GM18526 (cell line): ENCODE data around the gene MBD3L1.
A peak's percentile ranks its signal among the peaks of the same experiment; 100 is the strongest.

ENCODE experiments used
- POLR2A ChIP-seq: IDR thresholded peaks from 3 replicates; pipeline ENCODE4 v1.6.1; 2011; ENCODE audit not compliant: insufficient read length; ENCODE audit errors: extremely low read depth

The MBD3L1 gene

DNA sequence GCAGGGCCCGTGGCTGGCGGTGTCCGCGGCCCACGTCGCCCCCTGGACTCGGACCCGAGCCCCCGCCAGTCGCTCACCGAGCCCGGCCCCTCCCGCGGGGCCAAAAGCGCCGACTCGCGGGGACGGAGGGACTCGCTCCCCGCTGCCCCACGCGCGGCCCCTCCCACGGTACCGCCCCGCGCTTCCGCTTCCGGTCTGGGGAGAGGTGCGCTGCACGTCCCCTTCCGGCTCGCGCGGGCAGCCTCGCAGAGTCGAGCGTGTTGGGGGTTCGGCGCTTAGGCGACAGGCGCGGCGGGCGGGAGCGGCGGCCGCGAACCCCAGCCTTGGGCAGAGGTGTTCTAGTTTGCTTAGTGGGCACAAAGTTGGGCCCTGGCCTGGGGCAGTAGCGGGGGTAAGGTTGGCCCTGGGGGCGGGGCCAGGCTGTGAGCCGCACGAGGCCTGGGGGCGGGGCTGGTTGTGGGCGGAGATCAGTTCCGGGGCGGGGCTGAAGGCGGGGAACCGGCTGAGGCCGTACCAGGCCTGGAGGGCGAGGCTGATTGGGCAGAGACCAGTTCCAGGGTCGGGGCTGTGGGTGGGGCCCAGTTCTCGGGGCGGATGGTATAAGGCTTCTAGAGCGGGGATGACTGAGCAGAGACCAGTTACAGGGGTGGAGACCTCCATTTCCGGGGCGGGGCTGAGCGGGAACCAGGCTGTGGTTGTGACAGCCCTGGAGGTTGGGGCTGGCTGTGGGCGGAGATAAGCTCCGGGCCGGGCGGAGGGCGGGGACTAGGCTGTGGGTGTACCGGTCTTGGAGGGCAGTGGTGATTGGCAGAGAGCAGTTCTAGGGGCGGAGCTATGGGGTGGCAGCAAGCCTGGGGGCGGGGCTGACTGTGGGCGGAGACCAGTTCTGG is at the start of gene MBD3L1, which contains the start of gene ZNF558:
Gene MBD3L1, plus strand, starts transcription at position 246 of the 890 bp plus-strand sequence. CDS start 10,302 bp downstream, outside the sequence.
Gene ZNF558, minus strand, starts transcription at position 173 of the 890 bp plus-strand sequence. CDS start 9,645 bp downstream, outside the sequence.
- TF ChIP-seq POLR2A: peak; percentile 92

DNA sequence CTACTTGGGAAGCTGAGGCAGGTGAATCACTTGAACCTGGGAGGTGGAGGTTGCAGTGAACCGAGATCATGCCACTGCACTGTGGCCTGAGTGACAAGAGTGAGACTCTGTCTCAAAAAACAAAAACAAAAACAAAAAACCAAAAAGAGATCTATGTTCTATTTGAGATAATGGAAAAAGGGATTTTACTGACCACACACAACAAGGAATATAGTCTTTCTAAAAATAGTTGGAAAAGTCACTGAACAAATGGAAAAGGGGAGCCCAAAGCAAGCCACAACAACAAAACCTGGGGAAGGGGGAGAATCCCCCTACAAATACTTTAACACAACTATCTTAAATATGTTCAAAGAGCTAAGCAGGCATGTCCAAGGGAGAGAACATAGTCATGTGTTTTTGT is 37.4 kb upstream of the MBD3L1 start:
- TF ChIP-seq POLR2A: no peak

DNA sequence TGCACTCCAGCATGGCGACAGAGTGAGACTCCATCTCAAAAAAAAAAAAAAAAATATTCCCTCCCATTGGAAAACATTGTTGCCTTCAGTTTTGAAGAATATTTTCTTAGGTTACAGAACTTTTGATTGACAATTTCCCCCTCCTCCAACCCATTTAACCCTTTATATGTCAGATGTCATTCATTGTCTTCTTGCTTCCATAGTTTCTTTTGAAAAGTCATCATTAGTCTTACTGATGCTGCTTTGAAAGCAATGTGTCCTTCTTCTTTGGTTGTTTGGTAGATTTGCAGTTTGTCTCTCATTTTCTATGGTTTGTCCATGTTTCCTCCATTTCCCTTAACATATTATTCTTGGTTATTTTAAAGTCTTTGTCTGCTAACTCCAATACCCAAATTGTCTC is 25.5 kb upstream of the MBD3L1 start:
- no peak for TF ChIP-seq POLR2A

DNA sequence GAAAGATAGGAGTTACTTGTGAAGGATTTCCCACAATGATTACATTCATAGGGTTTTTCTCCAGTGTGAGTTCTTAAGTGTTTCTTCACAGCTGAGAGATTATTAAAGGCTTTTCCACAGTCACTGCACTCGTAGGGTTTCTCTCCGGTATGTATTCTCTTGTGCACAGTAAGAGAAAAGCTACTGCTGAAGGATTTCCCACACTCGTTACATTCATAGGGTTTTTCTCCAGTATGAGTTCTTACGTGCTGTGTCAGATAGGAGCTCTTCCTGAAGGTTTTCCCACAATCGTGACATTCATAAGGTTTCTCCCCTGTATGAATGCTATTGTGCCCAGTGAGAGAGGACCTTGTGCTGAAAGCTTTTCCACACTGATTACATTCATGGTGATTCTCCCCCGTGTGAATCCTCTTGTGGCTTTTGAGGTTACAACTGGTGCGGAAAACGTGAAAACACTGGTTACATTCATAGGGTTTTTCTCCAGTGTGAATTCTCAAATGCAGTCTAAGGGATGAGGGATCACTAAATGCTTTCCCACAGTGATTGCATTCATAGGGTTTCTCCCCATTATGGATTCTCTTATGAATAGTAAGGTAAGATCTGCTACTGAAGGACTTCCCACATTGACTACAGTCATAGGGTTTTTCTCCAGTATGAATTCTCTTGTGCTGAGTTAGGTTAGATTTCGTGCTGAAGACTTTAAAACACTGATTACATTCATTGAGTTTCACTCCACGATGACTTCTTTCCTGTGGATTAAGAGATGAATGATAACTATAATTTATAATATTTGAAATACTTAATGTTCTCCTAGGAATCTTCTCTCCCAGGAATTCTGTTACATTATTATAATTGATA is 20.6 kb upstream of the MBD3L1 start:
- TF ChIP-seq POLR2A: no peak

DNA sequence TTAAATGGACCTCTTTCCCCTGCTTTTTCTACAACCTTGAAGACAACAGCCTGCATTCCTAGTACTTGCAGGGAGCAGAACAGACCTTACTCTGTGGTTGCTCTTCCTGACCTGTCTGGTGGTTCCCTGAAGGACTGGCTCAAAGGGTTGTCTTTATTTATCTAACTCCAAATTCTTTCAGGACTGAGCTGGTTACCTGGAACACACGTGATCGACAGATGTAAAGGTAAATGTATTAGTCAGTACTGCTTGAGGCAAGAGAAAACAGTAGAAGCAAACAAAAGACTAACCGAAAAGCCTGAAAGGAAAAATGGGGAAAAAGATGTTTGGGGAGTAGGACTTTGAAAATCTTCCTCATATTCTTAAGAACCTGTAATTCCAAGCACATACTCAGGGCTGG is 18.0 kb upstream of the MBD3L1 start:
- no peak for TF ChIP-seq POLR2A

DNA sequence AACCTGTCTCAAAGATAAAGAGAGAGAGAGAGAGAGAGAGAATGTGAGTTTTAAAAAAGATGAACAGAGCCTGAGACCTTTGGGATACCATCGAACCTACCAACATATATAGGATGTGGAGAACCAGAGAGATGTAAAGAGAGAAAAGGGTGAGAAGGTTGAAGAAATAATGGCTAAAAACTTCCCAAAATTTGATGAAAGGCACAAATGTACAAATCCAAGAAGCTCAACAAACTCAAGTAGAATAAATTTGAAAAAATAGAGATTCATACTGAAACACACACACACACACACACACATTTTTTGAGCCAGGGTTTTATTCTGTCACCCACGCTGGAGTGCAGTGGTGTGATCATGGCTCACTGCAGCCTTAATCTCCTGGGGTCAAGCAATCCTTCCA is 16.4 kb upstream of the MBD3L1 start:
- no peak for TF ChIP-seq POLR2A

DNA sequence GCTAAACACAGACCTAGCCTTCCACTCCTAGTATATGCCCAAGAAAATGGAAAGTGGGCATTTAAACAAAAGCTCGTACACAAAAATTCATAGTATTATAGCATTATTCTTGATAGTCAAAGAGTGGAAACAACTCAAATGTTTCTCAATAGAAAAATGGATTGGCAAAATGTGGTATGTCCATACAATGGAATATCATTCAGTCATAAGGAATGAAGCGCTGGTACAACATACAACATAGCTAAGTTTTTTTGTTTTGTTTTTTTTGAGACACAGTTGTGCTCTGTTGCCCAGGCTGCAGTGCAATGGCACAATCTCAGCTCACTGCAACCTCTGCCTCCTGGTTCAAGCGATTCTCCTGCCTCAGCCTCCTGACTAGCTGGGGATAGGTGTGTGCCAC is 11.9 kb upstream of the MBD3L1 start:
- TF ChIP-seq POLR2A: no peak

DNA sequence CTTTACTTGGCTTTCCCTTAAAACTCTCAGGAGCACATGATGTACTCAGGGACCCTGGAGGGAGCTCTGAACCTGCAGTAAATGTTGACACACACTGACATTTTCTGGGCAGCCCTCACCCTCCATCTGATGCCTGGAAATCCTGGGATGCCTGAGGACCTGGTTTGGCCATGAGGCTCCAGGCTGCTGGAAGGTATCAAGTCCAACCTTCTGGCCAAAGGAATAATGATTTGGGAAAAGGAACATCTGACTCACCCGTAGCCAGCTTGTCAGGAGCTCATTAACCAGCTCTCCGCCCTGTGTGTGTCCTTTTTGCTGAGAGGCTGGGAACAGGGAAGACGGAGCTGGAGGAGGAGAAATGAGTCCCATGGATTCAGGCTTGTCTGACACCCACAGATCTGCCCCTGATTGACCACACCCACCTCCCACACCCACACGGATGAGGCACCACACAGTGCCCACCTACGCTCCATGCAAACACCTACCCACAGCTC is 10.4 kb upstream of the MBD3L1 start:
- TF ChIP-seq POLR2A: no peak

DNA sequence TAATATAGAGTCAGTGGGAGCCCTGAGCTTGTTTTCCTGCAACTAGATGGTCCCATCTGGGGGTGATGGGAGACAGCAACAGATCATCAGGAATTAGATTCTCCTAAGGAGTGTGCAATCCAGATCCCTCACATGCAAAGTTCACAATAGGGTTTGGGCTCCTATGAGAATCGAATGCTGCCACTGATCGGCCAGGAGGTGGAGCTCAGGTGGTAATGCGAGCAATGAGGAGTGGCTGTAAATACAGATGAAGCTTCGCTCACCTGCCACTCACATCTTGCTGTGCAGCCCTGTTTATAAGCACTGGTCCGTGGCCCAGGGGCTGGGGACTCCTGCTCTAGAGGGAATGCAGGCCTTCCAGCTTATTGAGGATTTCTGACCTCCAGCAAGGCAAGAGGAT is 5.8 kb upstream of the MBD3L1 start:
- TF ChIP-seq POLR2A: no peak

DNA sequence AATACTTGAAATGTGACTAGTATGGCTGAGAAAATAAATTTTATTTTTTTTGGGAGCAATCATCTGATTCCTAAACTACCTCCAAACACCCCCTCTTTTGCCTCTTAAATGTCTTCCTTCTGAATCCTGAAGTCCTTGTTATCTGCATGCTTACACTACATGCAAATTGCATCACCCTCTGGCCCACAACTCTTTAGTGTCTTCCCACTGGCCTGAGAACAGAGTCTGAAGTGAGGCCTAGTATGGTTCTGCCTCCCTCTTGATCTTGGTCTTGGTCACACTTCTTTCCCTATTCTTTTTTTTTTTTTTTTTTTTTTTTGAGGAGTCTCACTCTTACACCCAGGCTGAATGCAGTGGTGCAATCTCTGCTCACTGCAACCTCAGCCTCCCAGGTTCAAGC is 4.9 kb upstream of the MBD3L1 start:
- no peak for TF ChIP-seq POLR2A

DNA sequence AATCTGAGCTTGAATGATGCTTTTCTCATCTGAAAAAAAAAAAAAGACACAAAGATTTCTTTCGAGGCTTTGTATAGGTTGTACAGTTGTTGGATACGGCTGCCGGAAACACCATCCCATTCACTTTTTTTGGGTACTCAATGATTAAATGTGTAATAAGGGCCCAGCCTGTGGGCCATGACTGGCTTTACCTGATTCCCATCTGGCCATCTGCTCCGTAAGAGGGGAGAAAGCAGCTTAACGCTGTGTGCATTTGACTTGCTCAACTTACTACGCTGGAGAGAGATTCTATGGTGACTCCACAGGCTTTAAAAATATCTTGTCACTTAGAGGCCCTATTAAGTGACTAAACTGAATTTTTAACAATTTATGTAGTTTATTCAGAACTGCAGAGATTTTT is 804 bp upstream of the MBD3L1 start:
- TF ChIP-seq POLR2A: no peak

DNA sequence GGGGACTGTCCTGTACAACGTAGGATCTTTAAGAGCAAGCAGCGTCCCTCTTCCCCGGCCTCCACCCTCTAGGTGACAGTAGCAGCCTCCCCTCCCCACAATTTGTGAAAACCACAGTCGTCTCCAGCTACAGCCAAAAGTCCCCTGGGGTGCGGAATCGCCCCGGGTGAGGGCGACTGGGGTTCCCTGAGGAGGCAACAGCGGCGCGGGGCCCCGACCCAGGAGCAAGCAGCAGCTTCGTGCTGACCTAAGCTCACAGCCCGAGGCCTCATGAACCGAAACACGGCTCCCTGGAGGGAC is 395 bp upstream of the MBD3L1 start:
- no peak for TF ChIP-seq POLR2A

DNA sequence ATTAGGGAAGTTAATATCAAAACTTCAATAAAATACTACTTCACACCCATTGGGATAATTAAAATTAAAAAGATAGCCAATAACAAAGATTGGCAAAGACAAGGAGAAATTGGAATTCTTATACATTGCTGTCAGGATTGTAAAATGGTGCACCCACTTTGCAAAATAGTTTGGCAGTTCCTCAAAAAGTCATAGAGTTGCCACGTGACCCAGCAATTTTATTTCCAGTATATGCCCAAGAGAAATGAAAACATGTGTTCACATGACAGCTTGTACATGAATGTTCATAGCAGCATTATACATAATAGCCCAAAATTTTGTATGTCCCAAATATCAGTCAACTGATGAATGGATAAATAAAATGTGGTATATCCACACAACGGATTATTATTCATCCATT is 3.3 kb downstream of the MBD3L1 start:
- no peak for TF ChIP-seq POLR2A

DNA sequence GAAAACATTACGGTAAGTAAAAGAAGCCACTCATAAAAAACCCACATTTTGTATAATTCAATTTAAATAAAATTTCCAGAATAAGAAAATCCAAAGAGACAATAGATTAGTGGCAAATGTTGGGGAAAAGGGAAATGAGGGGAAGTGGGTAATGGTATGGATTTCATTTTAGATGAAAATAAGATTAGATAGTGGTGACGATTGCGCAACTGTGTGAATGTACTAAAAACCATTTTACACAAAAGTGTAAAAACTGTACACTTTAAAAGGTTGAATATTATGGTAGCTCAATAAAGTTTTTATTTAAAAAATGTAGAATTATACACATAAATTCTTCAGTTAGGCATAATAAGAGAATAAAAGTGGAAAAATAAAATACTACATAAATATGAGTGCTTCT is 3.7 kb downstream of the MBD3L1 start:
- no peak for TF ChIP-seq POLR2A

DNA sequence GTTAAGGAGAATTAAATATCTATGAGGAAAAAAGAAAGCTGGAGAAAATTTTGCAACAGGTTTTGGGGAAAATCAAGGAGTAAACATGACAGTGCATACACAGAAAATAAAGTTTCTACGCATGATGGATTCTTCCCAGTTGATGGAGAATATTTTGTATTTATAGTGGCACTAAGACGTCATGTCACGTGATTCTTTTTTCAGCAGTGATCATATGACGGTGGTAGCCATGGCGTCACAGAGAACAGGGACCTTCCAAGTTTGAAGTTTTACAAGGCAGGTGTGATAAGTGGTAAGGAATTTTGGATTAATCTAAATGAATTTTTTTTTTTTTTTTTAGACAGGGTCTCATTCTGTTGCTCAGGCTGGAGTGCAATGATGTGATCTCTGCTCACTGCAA is 8.5 kb downstream of the MBD3L1 start:
- TF ChIP-seq POLR2A: no peak

DNA sequence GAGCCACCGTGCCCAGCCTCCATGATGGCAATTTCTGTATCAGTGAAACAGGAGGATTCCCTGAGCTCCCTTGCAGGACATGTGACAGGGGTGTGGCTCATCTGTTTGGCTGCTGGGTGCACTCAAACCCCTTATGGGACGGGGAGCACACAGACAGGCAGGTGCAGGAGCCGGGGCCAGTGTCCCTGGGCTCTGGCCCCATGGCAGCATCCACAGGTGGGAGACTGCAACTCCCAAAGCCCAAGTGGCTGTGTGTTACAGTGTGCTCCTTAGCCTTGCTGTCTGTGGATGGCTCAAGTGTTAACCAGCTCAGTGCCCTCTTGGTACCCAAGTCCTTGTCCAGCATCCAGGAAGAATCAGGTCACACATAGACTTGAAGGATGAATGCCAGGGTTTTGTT is 14.6 kb downstream of the MBD3L1 start:
- TF ChIP-seq POLR2A: no peak

DNA sequence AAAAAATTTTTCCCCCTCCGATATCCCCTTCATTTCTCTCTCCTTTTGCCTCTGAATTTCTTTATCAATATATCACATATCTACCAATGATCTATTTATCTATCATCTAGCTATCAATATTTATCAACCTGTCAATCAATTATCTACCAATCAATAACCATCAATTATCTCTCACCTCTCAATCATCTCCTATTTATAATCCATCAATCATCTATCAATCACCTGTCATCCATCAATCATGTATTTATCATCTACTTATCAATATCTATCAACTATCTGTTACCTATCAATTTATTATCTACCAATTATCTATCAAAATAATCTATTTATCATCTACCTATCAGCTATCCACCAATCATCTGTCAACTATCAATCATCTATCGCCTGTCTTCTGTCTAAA is 17.1 kb downstream of the MBD3L1 start:
- TF ChIP-seq POLR2A: no peak

DNA sequence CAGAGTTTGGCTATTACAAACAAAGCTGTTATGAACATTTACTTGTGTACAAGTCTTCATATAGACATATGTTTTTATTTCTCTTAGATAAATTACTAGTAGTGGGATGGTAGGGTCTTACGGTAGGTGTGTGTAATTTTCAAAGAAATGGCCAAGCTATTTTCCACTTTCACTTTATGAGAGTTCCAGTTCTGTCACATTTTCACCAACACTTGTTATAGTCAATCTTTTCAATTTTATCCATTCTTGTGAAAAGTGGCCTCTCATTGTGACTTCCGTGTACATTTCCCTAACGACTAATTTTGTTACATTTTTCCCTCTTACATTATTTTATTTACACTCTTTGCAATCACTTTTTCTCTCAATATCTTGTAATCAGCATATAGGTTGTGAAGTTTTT is 18.3 kb downstream of the MBD3L1 start:
- TF ChIP-seq POLR2A: no peak
